ENCODE results near the gene CCDC188. TPM values are rescaled to one million over a fixed set of nuclear protein-coding genes. Genes with fewer than 3 reads are reported as not detected.

The CCDC188 gene
- total and polyA plus RNA-seq, 2 of the 13 experiments (the other 11 are each of a cell fraction or from before 2014, with no cell fraction given): not detected

DNA sequence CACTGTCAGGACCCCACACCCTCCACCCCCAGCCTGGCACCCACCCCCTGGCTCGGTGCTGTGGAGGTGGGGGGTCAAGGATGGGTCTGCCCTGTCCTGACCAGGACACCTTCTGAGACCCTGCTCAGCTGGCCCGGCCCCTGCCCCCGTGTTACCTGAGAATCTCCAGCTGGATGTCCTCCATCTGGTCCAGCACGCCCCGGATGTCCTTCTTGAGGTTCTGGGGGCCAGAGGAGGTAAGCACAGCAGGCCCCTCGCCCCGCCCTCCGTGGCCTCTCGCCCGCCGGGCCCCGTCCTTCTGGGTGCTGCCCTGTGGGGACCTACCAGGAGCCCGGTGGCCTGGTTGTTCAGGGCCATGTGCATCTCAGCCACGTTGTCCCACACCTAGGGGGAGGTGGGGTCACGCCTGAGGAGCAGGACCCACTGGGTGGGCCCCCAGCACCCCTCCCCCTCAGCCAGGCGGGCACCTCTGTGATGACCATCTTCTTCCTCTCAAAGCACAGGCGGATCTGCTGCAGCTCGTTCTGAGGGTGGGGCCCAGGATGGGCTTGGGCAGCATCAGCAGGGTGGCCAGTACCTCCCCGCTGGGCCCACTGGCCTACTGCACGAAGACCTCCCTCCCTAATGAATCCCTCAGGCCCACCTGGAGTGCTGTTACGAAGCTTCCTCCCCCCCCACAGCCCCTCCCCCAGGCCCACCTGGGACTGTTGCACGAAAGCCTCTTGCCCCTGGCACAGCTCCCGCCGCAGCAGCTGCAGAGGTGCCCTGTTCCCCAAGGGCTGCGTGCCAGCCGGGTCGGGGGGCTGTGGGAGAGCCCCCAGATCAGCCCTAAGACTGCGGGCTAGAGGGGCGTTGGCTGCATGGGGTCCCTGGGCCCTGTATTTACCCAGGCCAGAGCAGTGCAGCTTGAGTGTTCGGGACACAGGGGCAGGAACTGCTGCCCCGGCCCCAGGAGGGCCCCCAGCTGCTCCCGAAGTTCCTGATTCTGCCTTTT, 1.3 kb downstream of the CCDC188 start:
- no peaks in the 10 kb centered on the region for H3K36me3 ChIP-seq (replicated peaks in 1 of 2; ENCODE audit: control insufficient read depth in 1 of 2, insufficient read depth in 2 of 2, low read length in 2 of 2)
- H3K9ac ChIP-seq (ENCODE audit: insufficient read depth, low read depth, low read length): no peak overlapping the region
- no peaks in the 10 kb centered on the region for H3K79me2 ChIP-seq (ENCODE audit: insufficient read depth, low read length)
- no peak overlapping the region for H2AFZ ChIP-seq (ENCODE audit: low read length)
- in situ Hi-C loops (cut with HindIII; ENCODE audit: extremely low pct_ligation_motif_present, low pct_unique_long_range_greater_than_20kb): loop anchor here (10.0 to 25.0 kb wide), 2 partner anchors 85 to 1187 kb away; no protein-coding TSS in a partner anchor
- FAIRE-seq (no peak), DNase-seq (ENCODE audit: low spot score) (no peak), ATAC-seq (no peak)
- no peaks in the 10 kb centered on the region for H3K9me3 ChIP-seq (ENCODE audit: low read length)
- no peaks in the 10 kb centered on the region for H4K20me1 ChIP-seq (ENCODE audit: insufficient read depth, low read length)
- intact Hi-C loops (cut with micrococcal nuclease; ENCODE audit: unreplicated experiment): no loop called here
- ChIA-PET POLR2A (no interaction called here), CTCF (ENCODE audit: low intra/inter-chr PET ratio, low total read pairs) (no interaction called here)
- H3K4me3 ChIP-seq (replicated peaks in 1 of 3; ENCODE audit: insufficient read depth in 1 of 3, low read depth in 2 of 3, low read length in 3 of 3): no peak overlapping the region
- no peak overlapping the region for H3K4me2 ChIP-seq (ENCODE audit: low read depth, low read length)
- BruUV-seq (replicated peaks): no TSS peak
- WGBS (ENCODE audit: low lambda C conversion rate): 35% methylated on average over 4 of the region's 32 CpGs
- H3K4me1 ChIP-seq (ENCODE audit: insufficient read depth, low read length): 0 out of 2 replicates have a peak, but pooled peaks cover 12% of the 10 kb centered on the region
- H3K27ac ChIP-seq (ENCODE audit: extremely low read length, insufficient read depth, low read length): no peak overlapping the region
- H3K27me3 ChIP-seq (ENCODE audit: control insufficient read depth in 1 of 2, insufficient read depth in 2 of 2, low read length in 2 of 2): peaks cover 8 to 23% of the 10 kb centered on the region in 2 experiments
- TF ChIP-seq NR2F1 (CRISPR knock-in tag; IDR thresholded peaks at IDR 0.05) (no peak), ZNF7 (CRISPR knock-in tag; IDR thresholded peaks at IDR 0.05) (no peak), HDAC2 (CRISPR knock-in tag; IDR thresholded peaks at IDR 0.05) (no peak), MED1 (CRISPR knock-in tag; IDR thresholded peaks at IDR 0.05) (no peak), KMT2B (CRISPR knock-in tag; IDR thresholded peaks at IDR 0.05) (no peak), CHD4 (IDR thresholded peaks at IDR 0.05; ENCODE audit: borderline replicate concordance, low read length) (no peak), AKAP8 (CRISPR knock-in tag; IDR thresholded peaks at IDR 0.05) (no peak)
- TF ChIP-seq, protein P1, sequence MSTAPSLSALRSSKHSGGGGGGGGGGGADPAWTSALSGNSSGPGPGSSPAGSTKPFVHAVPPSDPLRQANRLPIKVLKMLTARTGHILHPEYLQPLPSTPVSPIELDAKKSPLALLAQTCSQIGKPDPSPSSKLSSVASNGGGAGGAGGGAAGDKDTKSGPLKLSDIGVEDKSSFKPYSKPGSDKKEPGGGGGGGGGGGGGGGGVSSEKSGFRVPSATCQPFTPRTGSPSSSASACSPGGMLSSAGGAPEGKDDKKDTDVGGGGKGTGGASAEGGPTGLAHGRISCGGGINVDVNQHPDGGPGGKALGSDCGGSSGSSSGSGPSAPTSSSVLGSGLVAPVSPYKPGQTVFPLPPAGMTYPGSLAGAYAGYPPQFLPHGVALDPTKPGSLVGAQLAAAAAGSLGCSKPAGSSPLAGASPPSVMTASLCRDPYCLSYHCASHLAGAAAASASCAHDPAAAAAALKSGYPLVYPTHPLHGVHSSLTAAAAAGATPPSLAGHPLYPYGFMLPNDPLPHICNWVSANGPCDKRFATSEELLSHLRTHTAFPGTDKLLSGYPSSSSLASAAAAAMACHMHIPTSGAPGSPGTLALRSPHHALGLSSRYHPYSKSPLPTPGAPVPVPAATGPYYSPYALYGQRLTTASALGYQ (CRISPR knock-in tag; IDR thresholded peaks at IDR 0.05): no peak
- TF ChIP-seq, protein P2, sequence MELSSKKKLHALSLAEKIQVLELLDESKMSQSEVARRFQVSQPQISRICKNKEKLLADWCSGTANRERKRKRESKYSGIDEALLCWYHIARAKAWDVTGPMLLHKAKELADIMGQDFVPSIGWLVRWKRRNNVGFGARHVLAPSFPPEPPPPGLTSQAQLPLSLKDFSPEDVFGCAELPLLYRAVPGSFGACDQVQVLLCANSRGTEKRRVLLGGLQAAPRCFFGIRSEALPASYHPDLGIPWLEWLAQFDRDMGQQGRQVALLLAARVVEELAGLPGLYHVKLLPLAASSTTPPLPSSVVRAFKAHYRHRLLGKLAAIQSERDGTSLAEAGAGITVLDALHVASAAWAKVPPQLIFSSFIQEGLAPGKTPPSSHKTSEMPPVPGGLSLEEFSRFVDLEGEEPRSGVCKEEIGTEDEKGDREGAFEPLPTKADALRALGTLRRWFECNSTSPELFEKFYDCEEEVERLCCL (CRISPR knock-in tag; IDR thresholded peaks at IDR 0.05; ENCODE audit: borderline replicate concordance): no peak
- TF ChIP-seq, protein P3, sequence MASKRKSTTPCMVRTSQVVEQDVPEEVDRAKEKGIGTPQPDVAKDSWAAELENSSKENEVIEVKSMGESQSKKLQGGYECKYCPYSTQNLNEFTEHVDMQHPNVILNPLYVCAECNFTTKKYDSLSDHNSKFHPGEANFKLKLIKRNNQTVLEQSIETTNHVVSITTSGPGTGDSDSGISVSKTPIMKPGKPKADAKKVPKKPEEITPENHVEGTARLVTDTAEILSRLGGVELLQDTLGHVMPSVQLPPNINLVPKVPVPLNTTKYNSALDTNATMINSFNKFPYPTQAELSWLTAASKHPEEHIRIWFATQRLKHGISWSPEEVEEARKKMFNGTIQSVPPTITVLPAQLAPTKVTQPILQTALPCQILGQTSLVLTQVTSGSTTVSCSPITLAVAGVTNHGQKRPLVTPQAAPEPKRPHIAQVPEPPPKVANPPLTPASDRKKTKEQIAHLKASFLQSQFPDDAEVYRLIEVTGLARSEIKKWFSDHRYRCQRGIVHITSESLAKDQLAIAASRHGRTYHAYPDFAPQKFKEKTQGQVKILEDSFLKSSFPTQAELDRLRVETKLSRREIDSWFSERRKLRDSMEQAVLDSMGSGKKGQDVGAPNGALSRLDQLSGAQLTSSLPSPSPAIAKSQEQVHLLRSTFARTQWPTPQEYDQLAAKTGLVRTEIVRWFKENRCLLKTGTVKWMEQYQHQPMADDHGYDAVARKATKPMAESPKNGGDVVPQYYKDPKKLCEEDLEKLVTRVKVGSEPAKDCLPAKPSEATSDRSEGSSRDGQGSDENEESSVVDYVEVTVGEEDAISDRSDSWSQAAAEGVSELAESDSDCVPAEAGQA (IDR thresholded peaks at IDR 0.05; ENCODE audit: low read depth): no peak
- TF ChIP-seq, protein P3 (CRISPR knock-in tag; IDR thresholded peaks at IDR 0.05; ENCODE audit: borderline replicate concordance): no peak
- TF ChIP-seq, protein P4, sequence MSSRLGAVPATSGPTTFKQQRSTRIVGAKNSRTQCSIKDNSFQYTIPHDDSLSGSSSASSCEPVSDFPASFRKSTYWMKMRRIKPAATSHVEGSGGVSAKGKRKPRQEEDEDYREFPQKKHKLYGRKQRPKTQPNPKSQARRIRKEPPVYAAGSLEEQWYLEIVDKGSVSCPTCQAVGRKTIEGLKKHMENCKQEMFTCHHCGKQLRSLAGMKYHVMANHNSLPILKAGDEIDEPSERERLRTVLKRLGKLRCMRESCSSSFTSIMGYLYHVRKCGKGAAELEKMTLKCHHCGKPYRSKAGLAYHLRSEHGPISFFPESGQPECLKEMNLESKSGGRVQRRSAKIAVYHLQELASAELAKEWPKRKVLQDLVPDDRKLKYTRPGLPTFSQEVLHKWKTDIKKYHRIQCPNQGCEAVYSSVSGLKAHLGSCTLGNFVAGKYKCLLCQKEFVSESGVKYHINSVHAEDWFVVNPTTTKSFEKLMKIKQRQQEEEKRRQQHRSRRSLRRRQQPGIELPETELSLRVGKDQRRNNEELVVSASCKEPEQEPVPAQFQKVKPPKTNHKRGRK (CRISPR knock-in tag; IDR thresholded peaks at IDR 0.05): no peak
